ENCODE data around the gene VAMP4.

The VAMP4 gene, protein sequence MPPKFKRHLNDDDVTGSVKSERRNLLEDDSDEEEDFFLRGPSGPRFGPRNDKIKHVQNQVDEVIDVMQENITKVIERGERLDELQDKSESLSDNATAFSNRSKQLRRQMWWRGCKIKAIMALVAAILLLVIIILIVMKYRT

DNA sequence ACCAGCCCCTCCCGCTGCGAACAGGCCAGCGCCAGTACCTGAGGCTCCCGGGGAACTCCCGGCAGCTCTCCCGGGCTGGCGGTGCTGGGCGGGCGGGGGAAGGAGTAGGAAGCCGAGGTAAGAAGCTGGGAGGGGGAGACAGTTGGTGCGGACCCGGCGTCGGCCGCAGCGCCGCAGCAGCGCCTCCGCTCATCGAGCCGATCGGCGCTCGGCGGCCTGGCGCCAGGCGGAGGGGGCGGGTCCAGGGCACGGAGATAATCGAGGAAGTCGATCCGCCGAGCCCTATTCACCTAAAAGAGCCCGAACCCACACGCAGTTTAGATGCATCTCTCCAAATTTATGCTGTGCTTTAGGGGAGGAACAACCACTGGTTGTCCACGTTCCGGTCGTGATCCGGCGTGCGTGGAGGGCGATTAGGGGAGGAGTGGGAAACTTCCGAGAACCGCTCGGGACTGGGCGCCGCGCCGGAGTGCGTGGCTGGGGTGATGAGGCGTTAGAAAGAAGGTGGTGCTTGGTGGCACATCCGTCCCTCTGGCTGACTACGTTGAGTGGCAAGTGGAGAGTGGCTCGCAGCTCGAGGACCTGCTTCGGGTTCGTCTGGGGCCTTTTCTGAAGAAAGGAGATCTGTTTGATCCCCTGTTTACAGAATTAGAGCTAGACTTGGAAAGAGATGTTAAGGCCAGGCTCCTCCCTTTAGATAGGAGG is at the start of gene VAMP4:
Gene VAMP4, minus strand, starts transcription at position 194 of the 705 bp plus-strand sequence. CDS start 3,651 bp downstream, outside the sequence.
- DNase-seq (ENCODE audit: low read depth): peak; percentile 62

- DNase-seq (ENCODE audit: low read depth): no peak
These were observed 48.5 kb upstream of the VAMP4 start for GRCh38 chr1:171790318-171790717.

- DNase-seq (ENCODE audit: low read depth): peak; percentile 53
These were observed 46.8 kb upstream of the VAMP4 start for GRCh38 chr1:171788696-171789095.

- no peak for DNase-seq (ENCODE audit: low read depth)
These were observed 46.0 kb upstream of the VAMP4 start for GRCh38 chr1:171787686-171788480.

- DNase-seq (ENCODE audit: low read depth): no peak
These were observed 44.7 kb upstream of the VAMP4 start for GRCh38 chr1:171786534-171786933.

DNA sequence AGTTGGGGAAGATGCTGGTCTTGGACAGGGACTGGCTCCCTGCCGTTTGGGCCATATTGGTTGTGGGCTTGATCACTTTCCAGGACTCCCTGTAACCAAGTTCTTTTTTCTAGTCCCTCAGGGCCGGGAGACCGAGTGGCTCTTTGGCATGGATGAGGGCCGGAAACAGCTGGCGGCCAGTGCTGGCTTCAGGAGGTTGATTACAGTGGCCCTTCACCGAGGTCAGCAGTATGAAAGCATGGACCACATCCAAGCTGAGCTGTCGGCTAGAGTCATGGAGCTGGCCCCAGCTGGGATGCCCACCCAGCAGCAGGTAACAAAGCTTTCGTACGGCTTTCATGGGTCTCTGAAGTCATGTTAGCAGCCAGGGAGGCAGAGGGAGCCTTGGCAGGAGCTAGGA is 43.9 kb upstream of the VAMP4 start:
- DNase-seq (ENCODE audit: low read depth): no peak

GRCh38 chr1:171784784-171785183 is 42.9 kb upstream of the VAMP4 start:
- no peak for DNase-seq (ENCODE audit: low read depth)

DNA sequence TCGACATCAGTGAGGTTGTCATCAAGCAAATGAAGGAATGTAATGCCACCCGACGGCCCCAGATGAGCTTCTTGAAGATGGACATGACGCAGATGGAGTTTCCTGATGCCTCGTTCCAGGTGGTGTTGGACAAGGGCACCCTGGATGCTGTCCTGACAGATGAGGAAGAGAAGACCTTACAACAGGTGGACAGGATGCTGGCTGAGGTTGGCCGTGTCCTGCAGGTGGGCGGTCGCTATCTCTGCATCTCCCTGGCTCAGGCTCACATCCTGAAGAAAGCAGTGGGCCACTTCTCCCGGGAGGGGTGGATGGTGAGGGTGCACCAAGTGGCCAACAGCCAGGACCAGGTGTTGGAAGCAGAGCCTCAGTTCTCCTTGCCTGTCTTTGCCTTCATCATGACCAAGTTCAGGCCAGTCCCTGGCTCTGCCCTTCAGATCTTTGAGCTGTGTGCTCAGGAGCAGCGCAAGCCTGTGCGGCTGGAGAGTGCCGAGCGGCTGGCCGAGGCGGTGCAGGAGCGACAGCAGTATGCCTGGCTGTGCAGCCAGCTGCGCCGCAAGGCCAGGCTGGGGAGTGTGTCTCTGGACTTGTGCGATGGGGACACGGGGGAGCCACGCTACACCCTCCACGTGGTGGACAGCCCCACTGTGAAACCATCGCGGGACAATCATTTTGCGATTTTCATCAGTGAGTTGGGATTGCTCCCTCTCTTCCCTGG is 42.1 kb upstream of the VAMP4 start:
- DNase-seq (ENCODE audit: low read depth): no peak

DNA sequence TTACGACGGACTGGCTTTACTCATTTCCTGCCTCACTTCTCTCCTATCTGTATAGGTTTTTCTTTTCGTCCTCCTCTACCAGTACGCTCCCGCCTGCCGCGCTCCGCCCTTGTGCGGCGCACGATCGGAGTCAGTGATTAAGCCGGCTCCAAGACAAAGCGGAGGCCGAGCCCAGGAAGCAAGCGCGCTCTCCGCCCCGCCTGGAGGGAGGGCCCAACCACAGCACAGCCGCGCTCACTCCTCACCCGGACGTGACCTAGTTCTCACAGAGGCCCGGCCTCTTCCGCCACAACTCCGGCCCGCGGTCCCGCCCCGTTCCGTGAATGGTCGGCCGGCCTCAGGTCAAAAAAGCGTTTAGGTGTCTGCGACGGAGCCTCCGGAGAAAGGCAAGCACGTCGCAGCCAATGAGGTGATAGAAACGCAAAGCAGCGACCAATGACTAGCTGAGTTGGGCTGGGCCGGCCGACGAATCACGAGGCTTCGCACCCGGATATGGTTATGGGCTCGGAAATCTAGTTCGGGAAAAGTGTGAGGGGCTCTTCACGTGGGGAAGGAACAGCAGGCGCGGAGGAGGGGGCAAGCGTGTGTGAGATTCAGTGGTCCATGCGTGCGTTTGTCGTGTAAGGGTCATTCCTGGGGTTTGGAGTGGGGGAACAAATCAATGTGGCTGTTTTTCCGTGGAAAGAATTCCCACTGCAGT is 39.5 kb upstream of the VAMP4 start, which contains the start of gene METTL13:
Gene METTL13, plus strand, starts transcription at position 485 of the 700 bp plus-strand sequence. CDS start 308 bp downstream, outside the sequence.
- peak; percentile 91 for DNase-seq (ENCODE audit: low read depth)

GRCh38 chr1:171780583-171781175 is 38.8 kb upstream of the VAMP4 start:
- DNase-seq (ENCODE audit: low read depth): no peak

DNA sequence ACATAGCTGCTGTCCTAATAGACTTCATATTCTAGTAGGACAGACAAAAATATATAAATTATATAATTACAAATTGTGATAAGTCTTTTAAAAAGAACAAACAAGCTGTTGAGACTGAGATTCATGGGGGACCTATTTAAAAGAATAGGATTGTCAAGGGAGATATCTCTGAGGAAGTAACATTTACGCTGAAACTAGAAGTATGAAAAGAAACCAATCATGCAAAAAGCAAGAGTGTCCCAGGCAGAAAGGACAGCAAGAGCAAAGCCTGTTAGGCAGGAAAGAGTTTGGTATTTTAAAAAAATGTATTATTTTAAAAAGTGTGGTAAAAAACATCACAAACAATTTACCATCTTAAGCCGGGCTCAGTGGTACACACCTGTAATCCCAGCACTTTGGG is 30.4 kb upstream of the VAMP4 start:
- DNase-seq (ENCODE audit: low read depth): no peak

DNA sequence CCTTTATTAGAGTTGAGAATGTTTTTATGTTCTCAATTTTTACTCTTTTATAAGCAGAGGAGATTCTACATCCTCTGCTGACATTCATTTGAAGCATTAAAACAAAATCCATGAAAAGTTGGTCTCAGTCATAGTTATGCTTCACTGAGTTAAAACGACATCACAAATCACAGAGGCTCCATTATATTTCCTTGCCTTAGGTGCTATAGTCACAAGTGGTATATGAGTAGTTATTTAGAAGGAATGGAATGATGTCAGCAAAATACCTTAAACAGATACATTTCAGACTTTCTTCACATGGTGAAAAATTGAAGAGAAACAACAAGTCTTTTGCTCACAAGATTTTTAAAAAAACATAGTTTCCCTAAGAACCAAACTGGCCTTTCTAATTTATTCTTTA is 27.9 kb upstream of the VAMP4 start:
- no peak for DNase-seq (ENCODE audit: low read depth)

- DNase-seq (ENCODE audit: low read depth): no peak
These were observed 27.3 kb upstream of the VAMP4 start for GRCh38 chr1:171769171-171769570.

- DNase-seq (ENCODE audit: low read depth): no peak
These were observed 21.9 kb upstream of the VAMP4 start for GRCh38 chr1:171763764-171764163.

- DNase-seq (ENCODE audit: low read depth): no peak
These were observed 20.3 kb upstream of the VAMP4 start for GRCh38 chr1:171762143-171762563.

DNA sequence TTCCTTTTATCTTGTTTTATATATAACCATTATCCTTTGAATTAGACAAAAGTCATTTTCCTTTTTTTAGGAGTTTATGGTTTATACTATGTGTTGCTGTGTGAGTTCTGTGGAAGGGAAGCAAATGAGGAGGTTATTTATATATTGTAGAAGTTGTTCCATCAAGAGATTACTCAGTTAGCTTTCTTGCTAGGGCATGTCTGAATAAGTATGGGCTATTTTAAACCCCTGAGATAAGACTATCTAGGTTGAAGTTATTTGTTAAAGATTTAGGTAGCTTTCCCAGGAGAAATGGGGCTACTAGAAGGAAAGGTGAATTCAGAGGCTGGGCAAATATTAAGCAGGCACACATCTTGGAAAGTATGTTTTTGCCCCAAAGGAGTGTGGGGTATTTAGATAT is 16.1 kb upstream of the VAMP4 start:
- no peak for DNase-seq (ENCODE audit: low read depth)

DNA sequence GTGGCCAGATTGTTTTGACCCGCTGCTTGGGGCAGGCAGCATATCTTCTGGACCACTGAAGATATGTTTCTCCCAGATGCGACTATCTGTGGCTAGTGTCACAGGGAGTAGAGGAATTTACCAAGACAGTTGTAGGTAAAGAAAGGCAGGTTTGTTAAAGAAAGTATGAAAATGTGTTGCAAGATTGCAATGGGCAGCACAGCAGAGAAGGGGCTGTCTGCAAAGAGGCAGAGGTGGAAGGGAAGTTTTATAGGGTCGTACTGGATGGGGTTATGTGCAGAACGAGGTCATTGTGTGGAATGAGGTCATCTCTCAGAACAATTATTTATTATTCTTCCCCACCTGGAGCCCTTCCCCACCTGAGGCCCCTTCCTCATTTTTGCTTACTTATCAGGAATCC is 15.0 kb upstream of the VAMP4 start:
- no peak for DNase-seq (ENCODE audit: low read depth)

- DNase-seq (ENCODE audit: low read depth): no peak
These were observed 13.1 kb upstream of the VAMP4 start for GRCh38 chr1:171754971-171755370.

DNA sequence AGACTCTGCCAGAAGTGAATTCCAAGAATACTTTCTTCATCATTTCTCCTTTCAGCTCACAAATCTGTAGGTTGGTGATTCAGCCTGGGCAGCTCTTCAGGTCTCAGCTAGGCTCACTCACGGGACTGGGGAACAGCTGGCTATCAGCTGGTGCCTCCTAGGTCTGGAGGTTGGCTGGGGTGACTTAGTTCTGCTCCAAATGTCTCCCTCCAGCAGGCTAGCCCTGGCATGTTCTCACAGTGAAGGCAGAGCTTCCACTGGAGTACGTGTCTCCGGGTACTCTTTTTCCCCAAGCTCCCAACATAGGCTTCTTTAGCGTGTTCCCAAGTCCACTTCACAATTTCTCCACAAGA is 12.5 kb upstream of the VAMP4 start:
- DNase-seq (ENCODE audit: low read depth): no peak

DNA sequence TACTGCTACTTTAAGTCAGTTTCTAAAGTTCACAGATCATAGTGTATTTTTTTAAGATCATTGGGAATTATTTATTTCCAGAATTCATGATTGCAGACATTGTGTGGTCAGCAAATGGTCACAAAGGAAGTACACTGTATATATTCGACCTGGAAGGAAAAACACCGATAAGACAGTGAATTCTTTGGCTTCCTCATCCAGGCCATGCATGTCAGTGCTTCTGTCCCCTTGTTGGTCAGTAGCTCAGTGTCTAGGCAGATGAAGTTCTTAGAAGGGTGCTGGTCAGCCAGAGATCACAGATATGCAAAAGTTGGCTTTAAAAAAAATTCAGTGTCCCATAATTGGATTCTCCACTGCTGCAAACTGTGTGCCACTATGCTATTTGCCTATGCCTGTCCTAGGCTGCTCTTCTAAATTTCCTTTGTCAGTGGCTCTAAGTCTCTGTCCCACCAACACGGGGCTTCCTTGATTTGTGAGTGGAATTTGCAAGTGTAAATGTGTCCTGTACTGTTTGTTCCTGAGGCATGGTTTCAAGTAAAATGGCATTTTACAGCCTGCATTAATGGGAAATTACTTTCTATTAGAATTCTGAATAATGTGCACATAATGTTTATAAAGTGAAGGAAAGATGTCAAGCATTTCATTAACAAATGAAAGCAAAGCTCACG is 12.0 kb upstream of the VAMP4 start:
- no peak for DNase-seq (ENCODE audit: low read depth)

GRCh38 chr1:171753182-171753581 is 11.3 kb upstream of the VAMP4 start:
- DNase-seq (ENCODE audit: low read depth): no peak
